Activated naive CD4-positive, alpha-beta T cell treated with anti-CD3 and anti-CD28 coated beads for 36 hours (primary cell): ENCODE data around the gene CASTOR1. TPM values are rescaled to one million over a fixed set of nuclear protein-coding genes. Genes with fewer than 3 reads are reported as not detected.

Experiments used
- CTCF ChIA-PET: fragments of 350-600 bp; sonication (Branson Sonifier 250); formaldehyde crosslinking; loops from one replicate; lab custom pipeline; 2021; ENCODE audit warnings: antibody characterized with exemption; lab: Charles Lee
- DNase-seq: peaks from one replicate; pipeline ENCODE4 v3.0.0-alpha.2; 2020
- H3K27ac Mint-ChIP-seq: one replicate; pipeline ENCODE4 v1.8.0; 2021; ENCODE audit warnings: mild to moderate bottlenecking, mixed read lengths
- H3K27me3 Mint-ChIP-seq: one replicate; pipeline ENCODE4 v1.8.0; 2021; ENCODE audit warnings: low read depth, mixed read lengths
- H3K36me3 Mint-ChIP-seq: one replicate; pipeline ENCODE4 v1.8.0; 2021; ENCODE audit warnings: low read depth, mixed read lengths
- H3K4me1 Mint-ChIP-seq: one replicate; pipeline ENCODE4 v1.8.0; 2021; ENCODE audit warnings: low read depth, mixed read lengths
- H3K4me3 Mint-ChIP-seq: one replicate; pipeline ENCODE4 v1.8.0; 2021; ENCODE audit warnings: mild to moderate bottlenecking, moderate library complexity, mixed read lengths
- H3K9me3 Mint-ChIP-seq: one replicate; pipeline ENCODE4 v1.8.0; 2021; ENCODE audit warnings: mixed read lengths
- intact Hi-C: fragments of 100-400 bp; cut with micrococcal nuclease; formaldehyde crosslinking; loops from one replicate; pipeline ENCODE4 v1.15.1; 2023
- total RNA-seq, 2 experiments: library from RNA; stranded (reverse); gene quantifications; one replicate each; pipeline ENCODE4 v1.2.3, GENCODE V29; 2021

Gene CASTOR1
- total RNA-seq, 2 experiments from 2014 or later, result 2.1 to 3.8 TPM

DNA sequence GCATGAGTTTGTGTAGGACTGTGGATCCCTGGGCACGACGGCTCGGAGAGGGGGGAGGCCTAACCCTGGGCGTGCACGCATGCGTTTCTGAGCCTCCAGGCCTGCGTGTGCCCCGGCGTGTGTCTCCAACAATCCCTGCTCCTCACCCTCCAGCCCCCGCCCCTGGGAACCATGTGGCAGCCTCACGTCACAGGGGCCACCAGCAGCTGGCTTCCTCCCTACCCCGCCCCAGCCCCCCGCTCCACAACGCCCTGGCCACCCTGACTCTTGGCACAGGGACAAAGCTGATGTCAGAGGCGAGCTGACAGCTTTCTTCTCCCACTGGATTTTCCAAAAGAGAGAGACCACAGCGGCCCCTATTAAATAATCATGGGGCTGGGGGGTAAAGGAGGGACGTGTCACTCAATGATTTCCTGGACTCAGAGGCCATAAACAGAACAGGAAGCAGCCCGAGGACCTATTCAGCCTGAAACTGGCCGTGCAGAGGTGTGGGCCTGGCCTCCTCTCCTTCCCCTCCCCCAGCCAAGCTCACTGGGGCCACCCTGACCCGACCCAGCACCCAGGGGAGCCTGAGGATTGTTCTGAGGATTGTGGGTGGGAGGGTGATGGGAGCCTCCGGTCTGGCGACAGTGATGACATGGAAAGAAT lies 36.0 kb downstream of the CASTOR1 start:
- no peaks in the 10 kb centered on the region for H3K36me3 Mint-ChIP-seq
- H3K9me3 Mint-ChIP-seq, result no peaks in the 10 kb centered on the region
- intact Hi-C loops, result no loop called here
- H3K27me3 Mint-ChIP-seq, result no peaks in the 10 kb centered on the region
- no peak overlapping the region for H3K27ac Mint-ChIP-seq
- DNase-seq, result no peak
- H3K4me3 Mint-ChIP-seq, result no peak overlapping the region
- CTCF ChIA-PET, result interaction anchor here (1.1 to 1.9 kb wide), 3 partner anchors 10 to 160 kb away, joined by 3 to 4 read pairs (median 4); no protein-coding TSS in a partner anchor
- peaks cover 34% of the 10 kb centered on the region for H3K4me1 Mint-ChIP-seq

GRCh38 chr22:30252411-30253204 lies 36.7 kb downstream of the CASTOR1 start:
- Mint-ChIP-seq H3K27ac (no peak overlapping the region), H3K27me3 (no peaks in the 10 kb centered on the region), H3K9me3 (no peaks in the 10 kb centered on the region), H3K36me3 (no peaks in the 10 kb centered on the region), H3K4me1 (peaks cover 38% of the 10 kb centered on the region), H3K4me3 (no peak overlapping the region)
- intact Hi-C loops, result no loop called here
- no peak for DNase-seq
- CTCF ChIA-PET, result interaction anchor here (1.4 kb wide), 1 partner anchor 11 kb away, joined by 3 read pairs; no protein-coding TSS in a partner anchor

DNA sequence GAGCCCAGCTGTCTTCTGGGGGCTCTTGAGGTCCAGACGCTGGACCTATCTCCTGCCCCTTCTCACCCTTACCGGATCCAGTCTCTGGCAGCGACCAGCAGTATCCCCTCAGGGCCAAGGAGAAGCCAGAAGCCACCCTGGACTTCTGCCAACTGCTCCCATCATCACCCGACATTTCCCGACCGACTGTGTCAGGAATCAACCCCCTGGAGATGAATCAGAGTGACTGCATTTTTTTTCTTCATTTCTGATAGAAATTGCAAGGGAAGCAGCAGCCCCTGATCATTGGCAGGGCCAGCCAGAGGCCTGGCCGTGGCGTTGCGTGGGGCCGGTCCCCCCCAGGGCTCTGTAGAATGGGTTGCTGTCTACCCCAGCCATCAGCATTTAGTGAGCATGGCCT lies 37.6 kb downstream of the CASTOR1 start:
- H3K27ac Mint-ChIP-seq, result no peak overlapping the region
- H3K9me3 Mint-ChIP-seq, result no peaks in the 10 kb centered on the region
- no peak overlapping the region for H3K4me3 Mint-ChIP-seq
- no peaks in the 10 kb centered on the region for H3K27me3 Mint-ChIP-seq
- CTCF ChIA-PET, result interaction anchor here (0.8 kb wide), 1 partner anchor 36 kb away, joined by 4 read pairs; no protein-coding TSS in a partner anchor
- no peaks in the 10 kb centered on the region for H3K36me3 Mint-ChIP-seq
- DNase-seq, result no peak
- H3K4me1 Mint-ChIP-seq, result peaks cover 46% of the 10 kb centered on the region
- intact Hi-C loops, result no loop called here

GRCh38 chr22:30250661-30251267 lies 38.5 kb downstream of the CASTOR1 start:
- H3K27me3 Mint-ChIP-seq, result no peaks in the 10 kb centered on the region
- H3K4me3 Mint-ChIP-seq, result no peak overlapping the region
- no peak overlapping the region for H3K27ac Mint-ChIP-seq
- H3K4me1 Mint-ChIP-seq, result peaks cover 48% of the 10 kb centered on the region
- no peaks in the 10 kb centered on the region for H3K9me3 Mint-ChIP-seq
- H3K36me3 Mint-ChIP-seq, result peaks cover 7% of the 10 kb centered on the region
- CTCF ChIA-PET, result interaction anchor here (0.6 to 1.7 kb wide), 6 partner anchors 10 to 502 kb away, joined by 3 to 6 read pairs (median 4); no protein-coding TSS in a partner anchor
- intact Hi-C loops, result no loop called here
- peak; percentile 57 for DNase-seq

DNA sequence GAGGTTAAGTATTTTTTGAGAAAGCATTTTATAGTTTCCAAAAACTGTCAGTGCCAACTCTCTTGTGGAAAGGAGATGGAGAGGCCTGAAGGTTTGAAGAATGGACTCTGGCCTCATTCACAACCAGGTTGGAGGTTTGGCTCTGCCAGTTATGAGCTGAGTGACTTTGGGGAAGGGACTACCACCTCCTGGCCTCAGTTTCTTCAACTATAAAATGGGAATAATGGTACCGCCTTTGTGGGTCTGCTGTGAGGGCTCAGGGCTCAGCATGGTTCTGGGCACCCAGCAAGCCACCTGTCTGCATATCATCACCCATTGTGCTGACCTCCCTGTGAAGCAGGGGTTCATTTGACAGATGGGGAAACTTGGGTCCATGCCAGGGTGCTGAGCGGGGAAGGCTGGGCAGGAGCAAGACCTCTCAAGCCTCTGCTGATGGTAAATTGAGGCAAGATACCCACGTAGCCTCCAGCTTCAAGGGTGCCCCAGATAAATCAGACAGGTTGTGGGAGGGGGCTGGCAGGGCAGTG lies 39.2 kb downstream of the CASTOR1 start:
- no peak overlapping the region for H3K27ac Mint-ChIP-seq
- H3K27me3 Mint-ChIP-seq, result no peaks in the 10 kb centered on the region
- no peaks in the 10 kb centered on the region for H3K9me3 Mint-ChIP-seq
- H3K4me3 Mint-ChIP-seq, result no peak overlapping the region
- intact Hi-C loops, result no loop called here
- peaks cover 14% of the 10 kb centered on the region for H3K36me3 Mint-ChIP-seq
- peaks cover 50% of the 10 kb centered on the region for H3K4me1 Mint-ChIP-seq
- CTCF ChIA-PET, result interaction anchor here (0.6 to 1.7 kb wide), 4 partner anchors 10 to 501 kb away, joined by 3 to 6 read pairs (median 4); no protein-coding TSS in a partner anchor
- no peak for DNase-seq

- no peak overlapping the region for H3K4me3 Mint-ChIP-seq
- H3K36me3 Mint-ChIP-seq, result peaks cover 21% of the 10 kb centered on the region
- peaks cover 54% of the 10 kb centered on the region for H3K4me1 Mint-ChIP-seq
- CTCF ChIA-PET, result interaction anchor here (1.7 kb wide), 1 partner anchor 14 kb away, joined by 6 read pairs; no protein-coding TSS in a partner anchor
- intact Hi-C loops, result no loop called here
- no peaks in the 10 kb centered on the region for H3K27me3 Mint-ChIP-seq
- peak overlapping the region; percentile 68 for H3K27ac Mint-ChIP-seq
- H3K9me3 Mint-ChIP-seq, result no peaks in the 10 kb centered on the region
- DNase-seq, result no peak
These were observed 40.0 kb downstream of the CASTOR1 start for GRCh38 chr22:30249049-30250038.

GRCh38 chr22:30248484-30248883 lies 40.8 kb downstream of the CASTOR1 start:
- Mint-ChIP-seq H3K36me3 (peaks cover 30% of the 10 kb centered on the region), H3K27ac (peak overlapping the region; percentile 68), H3K4me1 (peaks cover 63% of the 10 kb centered on the region), H3K9me3 (no peaks in the 10 kb centered on the region), H3K27me3 (no peaks in the 10 kb centered on the region), H3K4me3 (peak overlapping the region; percentile 36)
- DNase-seq, result no peak
- intact Hi-C loops, result no loop called here
- CTCF ChIA-PET, result no interaction called here

- no peak for DNase-seq
- Mint-ChIP-seq H3K36me3 (peaks cover 35% of the 10 kb centered on the region), H3K27me3 (no peaks in the 10 kb centered on the region), H3K27ac (peak overlapping the region; percentile 68), H3K4me3 (peak overlapping the region; percentile 36), H3K4me1 (peaks cover 67% of the 10 kb centered on the region), H3K9me3 (no peaks in the 10 kb centered on the region)
- CTCF ChIA-PET, result no interaction called here
- intact Hi-C loops, result no loop called here
These were observed 41.3 kb downstream of the CASTOR1 start for GRCh38 chr22:30247974-30248373.

DNA sequence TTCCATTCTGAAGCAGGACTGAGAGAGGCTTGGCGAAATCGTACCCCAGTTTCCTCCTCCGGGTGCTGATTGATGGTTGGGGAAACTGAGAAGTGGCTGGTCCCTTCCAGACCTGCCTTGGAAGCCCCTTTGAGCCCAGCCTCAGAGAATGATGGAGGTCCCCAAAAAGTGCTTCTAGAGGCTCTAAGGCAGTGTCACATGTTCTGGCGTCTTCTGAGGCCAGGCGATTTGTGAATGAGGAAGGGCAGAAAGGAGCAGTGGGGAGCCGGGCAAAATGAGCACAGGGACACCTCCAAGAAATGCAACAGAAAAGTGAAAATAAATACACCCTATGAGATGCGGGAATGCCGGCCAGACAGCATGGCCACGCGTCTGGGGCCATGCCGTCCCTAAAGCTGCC lies 41.7 kb downstream of the CASTOR1 start:
- H3K9me3 Mint-ChIP-seq, result no peaks in the 10 kb centered on the region
- H3K27me3 Mint-ChIP-seq, result no peaks in the 10 kb centered on the region
- peak overlapping the region; percentile 98 for H3K4me3 Mint-ChIP-seq
- H3K4me1 Mint-ChIP-seq, result peaks cover 67% of the 10 kb centered on the region
- no peak for DNase-seq
- H3K36me3 Mint-ChIP-seq, result peaks cover 39% of the 10 kb centered on the region
- intact Hi-C loops, result no loop called here
- CTCF ChIA-PET, result no interaction called here
- H3K27ac Mint-ChIP-seq, result peak overlapping the region; percentile 90

- peaks cover 73% of the 10 kb centered on the region for H3K4me1 Mint-ChIP-seq
- CTCF ChIA-PET, result interaction anchor here (1.0 kb wide), 1 partner anchor 26 kb away, joined by 3 read pairs; no protein-coding TSS in a partner anchor
- DNase-seq, result no peak
- intact Hi-C loops, result loop anchor here (1.0 kb wide), 4 partner anchors 20 to 80 kb away; no protein-coding TSS in a partner anchor
- H3K4me3 Mint-ChIP-seq, result peak overlapping the region; percentile 98
- no peaks in the 10 kb centered on the region for H3K27me3 Mint-ChIP-seq
- H3K9me3 Mint-ChIP-seq, result no peaks in the 10 kb centered on the region
- H3K27ac Mint-ChIP-seq, result peak overlapping the region; percentile 90
- H3K36me3 Mint-ChIP-seq, result peaks cover 44% of the 10 kb centered on the region
These were observed 42.4 kb downstream of the CASTOR1 start for GRCh38 chr22:30246814-30247376.
